ENCODE data around the gene TRPM2. TPM values are rescaled to one million over a fixed set of nuclear protein-coding genes. Genes with fewer than 3 reads are reported as not detected.

Gene TRPM2
- total RNA-seq, 1 experiment from 2014 or later: not detected

DNA sequence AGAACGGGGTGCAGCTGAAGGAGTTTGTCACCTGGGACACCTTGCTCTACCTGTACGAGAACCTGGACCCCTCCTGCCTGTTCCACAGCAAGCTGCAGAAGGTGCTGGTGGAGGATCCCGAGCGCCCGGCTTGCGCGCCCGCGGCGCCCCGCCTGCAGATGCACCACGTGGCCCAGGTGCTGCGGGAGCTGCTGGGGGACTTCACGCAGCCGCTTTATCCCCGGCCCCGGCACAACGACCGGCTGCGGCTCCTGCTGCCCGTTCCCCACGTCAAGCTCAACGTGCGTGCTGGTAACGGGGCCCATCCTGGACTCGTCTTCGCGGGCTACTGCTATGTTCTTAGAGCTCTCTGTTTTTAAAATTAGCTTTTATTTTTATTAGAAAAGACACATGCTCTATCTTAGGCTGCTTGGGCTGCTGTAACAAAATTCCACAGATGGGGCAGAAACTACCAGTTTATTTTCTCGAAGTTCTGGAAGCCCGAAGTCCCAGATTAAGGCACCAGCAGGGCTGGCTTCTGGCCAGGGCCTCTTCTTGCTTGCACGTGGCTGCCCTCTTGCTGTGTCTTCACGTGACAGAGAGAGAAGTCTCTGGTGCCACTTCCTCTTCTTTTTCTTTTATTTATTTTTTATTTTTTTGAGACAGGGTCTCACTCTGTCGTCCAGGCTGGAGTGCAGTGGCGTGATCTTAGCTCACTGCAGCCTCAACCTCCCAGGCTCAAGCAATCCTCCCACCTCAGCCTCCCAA is 38.1 kb downstream of the TRPM2 start:
- Mint-ChIP-seq H3K36me3 (ENCODE audit: insufficient read depth, unreplicated experiment) (no peaks in the 10 kb centered on the region), H3K27ac (ENCODE audit: unreplicated experiment) (no peak overlapping the region), H3K27me3 (ENCODE audit: unreplicated experiment) (peaks cover 34% of the 10 kb centered on the region), H3K4me1 (ENCODE audit: low read depth, unreplicated experiment) (no peaks in the 10 kb centered on the region), H3K4me3 (ENCODE audit: low read depth, unreplicated experiment) (no peak overlapping the region), H3K9me3 (ENCODE audit: low read depth, unreplicated experiment) (no peaks in the 10 kb centered on the region)
- CTCF ChIA-PET: interaction anchor here (0.6 kb wide), 1 partner anchor 137 kb away, joined by 3 read pairs; no protein-coding TSS in a partner anchor
- DNase-seq: no peak
- intact Hi-C loops (cut with micrococcal nuclease; ENCODE audit: unreplicated experiment): no loop called here
- BruUV-seq (replicated peaks): no TSS peak
- TF ChIP-seq, protein P1, sequence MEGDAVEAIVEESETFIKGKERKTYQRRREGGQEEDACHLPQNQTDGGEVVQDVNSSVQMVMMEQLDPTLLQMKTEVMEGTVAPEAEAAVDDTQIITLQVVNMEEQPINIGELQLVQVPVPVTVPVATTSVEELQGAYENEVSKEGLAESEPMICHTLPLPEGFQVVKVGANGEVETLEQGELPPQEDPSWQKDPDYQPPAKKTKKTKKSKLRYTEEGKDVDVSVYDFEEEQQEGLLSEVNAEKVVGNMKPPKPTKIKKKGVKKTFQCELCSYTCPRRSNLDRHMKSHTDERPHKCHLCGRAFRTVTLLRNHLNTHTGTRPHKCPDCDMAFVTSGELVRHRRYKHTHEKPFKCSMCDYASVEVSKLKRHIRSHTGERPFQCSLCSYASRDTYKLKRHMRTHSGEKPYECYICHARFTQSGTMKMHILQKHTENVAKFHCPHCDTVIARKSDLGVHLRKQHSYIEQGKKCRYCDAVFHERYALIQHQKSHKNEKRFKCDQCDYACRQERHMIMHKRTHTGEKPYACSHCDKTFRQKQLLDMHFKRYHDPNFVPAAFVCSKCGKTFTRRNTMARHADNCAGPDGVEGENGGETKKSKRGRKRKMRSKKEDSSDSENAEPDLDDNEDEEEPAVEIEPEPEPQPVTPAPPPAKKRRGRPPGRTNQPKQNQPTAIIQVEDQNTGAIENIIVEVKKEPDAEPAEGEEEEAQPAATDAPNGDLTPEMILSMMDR (IDR thresholded peaks at IDR 0.05; ENCODE audit: unreplicated experiment): no peak

- TF ChIP-seq, protein P1 (IDR thresholded peaks at IDR 0.05; ENCODE audit: unreplicated experiment): no peak
- H3K9me3 Mint-ChIP-seq (ENCODE audit: low read depth, unreplicated experiment): no peaks in the 10 kb centered on the region
- intact Hi-C loops (cut with micrococcal nuclease; ENCODE audit: unreplicated experiment): no loop called here
- H3K36me3 Mint-ChIP-seq (ENCODE audit: insufficient read depth, unreplicated experiment): no peaks in the 10 kb centered on the region
- no TSS peak for BruUV-seq (replicated peaks)
- no peak overlapping the region for H3K4me3 Mint-ChIP-seq (ENCODE audit: low read depth, unreplicated experiment)
- no peak for DNase-seq
- CTCF ChIA-PET: interaction anchor here (0.6 kb wide), 1 partner anchor 138 kb away, joined by 3 read pairs; no protein-coding TSS in a partner anchor
- no peak overlapping the region for H3K27ac Mint-ChIP-seq (ENCODE audit: unreplicated experiment)
- peaks cover 34% of the 10 kb centered on the region for H3K27me3 Mint-ChIP-seq (ENCODE audit: unreplicated experiment)
- no peaks in the 10 kb centered on the region for H3K4me1 Mint-ChIP-seq (ENCODE audit: low read depth, unreplicated experiment)
Observed at GRCh38 chr21:44392185-44392584, 38.8 kb downstream of the TRPM2 start.

DNA sequence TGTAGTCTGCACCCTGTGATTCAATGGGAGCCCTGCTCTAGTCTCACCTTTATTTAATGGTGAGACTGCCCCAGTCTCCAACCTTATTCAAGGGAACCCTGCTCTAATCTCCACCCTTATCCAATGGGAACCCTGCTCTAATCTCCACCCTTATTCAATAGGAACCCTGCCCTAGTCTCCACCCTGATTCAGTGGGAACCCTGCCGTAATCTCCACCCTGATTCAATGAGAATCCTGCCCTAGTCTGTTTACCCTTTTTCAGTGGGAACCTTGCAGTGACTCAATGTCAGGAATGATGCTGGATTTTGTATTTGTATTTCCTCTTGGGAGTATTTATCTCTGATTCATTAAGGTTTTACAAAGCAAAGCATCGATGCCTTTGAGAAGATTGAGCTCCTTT is 39.5 kb downstream of the TRPM2 start:
- Mint-ChIP-seq H3K27me3 (ENCODE audit: unreplicated experiment) (peaks cover 33% of the 10 kb centered on the region), H3K9me3 (ENCODE audit: low read depth, unreplicated experiment) (no peaks in the 10 kb centered on the region), H3K4me1 (ENCODE audit: low read depth, unreplicated experiment) (no peaks in the 10 kb centered on the region), H3K4me3 (ENCODE audit: low read depth, unreplicated experiment) (no peak overlapping the region), H3K27ac (ENCODE audit: unreplicated experiment) (no peak overlapping the region), H3K36me3 (ENCODE audit: insufficient read depth, unreplicated experiment) (no peaks in the 10 kb centered on the region)
- no peak for DNase-seq
- no TSS peak for BruUV-seq (replicated peaks)
- CTCF ChIA-PET: no interaction called here
- intact Hi-C loops (cut with micrococcal nuclease; ENCODE audit: unreplicated experiment): no loop called here
- TF ChIP-seq, protein P1 (IDR thresholded peaks at IDR 0.05; ENCODE audit: unreplicated experiment): no peak

DNA sequence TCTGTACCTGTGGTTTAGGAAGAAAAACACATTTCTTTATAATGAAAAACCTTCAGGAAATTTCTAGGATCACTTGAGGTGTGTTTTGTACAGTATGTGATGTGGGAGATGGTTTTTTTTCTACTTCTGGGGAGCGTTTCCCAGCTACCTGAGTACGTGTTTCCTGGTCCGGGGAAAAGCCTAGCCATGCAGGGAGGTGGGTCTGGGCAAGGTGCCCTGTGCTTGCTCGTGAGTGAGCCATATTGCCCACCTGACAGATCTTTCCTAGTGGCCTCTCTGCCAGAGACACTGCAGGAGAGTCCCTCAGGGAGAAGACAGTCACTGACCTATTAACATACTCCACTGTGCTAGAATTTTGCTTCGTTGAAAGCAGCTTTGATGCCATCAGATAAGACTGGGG is 41.3 kb downstream of the TRPM2 start:
- no peak for DNase-seq
- Mint-ChIP-seq H3K4me3 (ENCODE audit: low read depth, unreplicated experiment) (no peak overlapping the region), H3K36me3 (ENCODE audit: insufficient read depth, unreplicated experiment) (no peaks in the 10 kb centered on the region), H3K27ac (ENCODE audit: unreplicated experiment) (no peak overlapping the region), H3K9me3 (ENCODE audit: low read depth, unreplicated experiment) (no peaks in the 10 kb centered on the region), H3K4me1 (ENCODE audit: low read depth, unreplicated experiment) (no peaks in the 10 kb centered on the region), H3K27me3 (ENCODE audit: unreplicated experiment) (peaks cover 33% of the 10 kb centered on the region)
- BruUV-seq (replicated peaks): no TSS peak
- intact Hi-C loops (cut with micrococcal nuclease; ENCODE audit: unreplicated experiment): no loop called here
- CTCF ChIA-PET: no interaction called here
- TF ChIP-seq, protein P1 (IDR thresholded peaks at IDR 0.05; ENCODE audit: unreplicated experiment): no peak
